ENCODE data around the gene HAUS1. TPM values are rescaled to one million over a fixed set of nuclear protein-coding genes. Genes with fewer than 3 reads are reported as not detected.
"Not testable (repeated sequence)": the region's sequence is repeated elsewhere in the genome, so short reads cannot be mapped to it uniquely, and the experiment has no call there.

The HAUS1 gene
- polyA plus RNA-seq, 2 donors = 16.5 to 18.8 TPM

DNA sequence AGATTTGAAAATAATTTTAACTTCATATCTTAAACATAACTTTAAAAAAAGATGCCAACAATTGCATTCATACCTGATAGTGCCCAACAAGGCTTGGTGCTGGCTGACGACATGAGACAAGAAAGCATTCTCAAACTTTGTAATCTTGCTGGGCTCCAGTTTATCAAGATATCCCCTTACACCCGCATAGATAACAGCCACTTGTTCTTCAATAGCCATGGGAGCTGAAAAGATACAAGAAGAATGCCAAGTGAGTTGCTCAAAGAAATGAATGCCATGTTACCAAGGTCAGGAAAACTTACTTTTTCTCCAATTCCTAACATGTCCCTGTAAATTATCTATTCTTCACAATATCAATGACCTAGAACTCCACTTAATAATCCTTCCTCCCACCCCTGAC is 19.8 kb upstream of the HAUS1 start:
- Histone ChIP-seq H3K4me1 (ENCODE audit: control insufficient read depth in 2 of 2, insufficient read depth in 2 of 2, low read length in 1 of 2) (peaks cover 0 to 3% of the 10 kb centered on the region in 2 donors), H3K9me3 (ENCODE audit: control insufficient read depth in 2 of 2, insufficient read depth in 1 of 2, low read depth in 1 of 2, low read length in 1 of 2) (no peaks in the 10 kb centered on the region), H3K27me3 (ENCODE audit: control insufficient read depth in 1 of 2, insufficient read depth in 2 of 2, low read length in 2 of 2) (no peaks in the 10 kb centered on the region), H3K36me3 (ENCODE audit: control insufficient read depth in 2 of 2, insufficient read depth in 2 of 2, low read length in 1 of 2) (peaks cover 26 to 32% of the 10 kb centered on the region in 2 donors), H3K27ac (ENCODE audit: low read depth in 2 of 2, low read length in 1 of 2) (no peak overlapping the region), H3K4me3 (ENCODE audit: low read depth in 1 of 2, low read length in 2 of 2) (no peak overlapping the region)
- 73 to 88% methylated on average over 2 of the region's 2 CpGs for WGBS, 2 donors

DNA sequence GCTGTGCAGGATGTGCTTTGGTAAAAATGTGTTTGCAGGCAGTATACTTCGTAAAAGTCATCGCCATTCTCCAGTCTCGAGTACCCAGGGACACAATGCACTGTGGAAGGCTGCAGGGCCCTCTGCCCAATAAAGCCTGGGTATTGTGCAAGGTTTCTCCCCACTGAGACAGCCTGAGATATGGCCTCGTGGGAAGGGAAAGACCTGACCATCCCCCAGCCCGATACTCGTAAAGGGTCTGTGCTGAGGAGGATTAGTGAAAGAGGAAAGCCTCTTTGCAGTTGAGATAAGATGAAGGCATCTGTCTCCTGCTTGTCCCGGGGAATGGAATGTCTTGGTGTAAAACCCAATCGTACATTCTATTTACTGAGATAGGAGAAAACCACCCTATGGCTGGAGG is 15.7 kb upstream of the HAUS1 start:
- not testable (repeated sequence) for H3K27ac ChIP-seq (ENCODE audit: low read depth in 2 of 2, low read length in 1 of 2); H3K27me3 ChIP-seq (ENCODE audit: control insufficient read depth in 1 of 2, insufficient read depth in 2 of 2, low read length in 2 of 2); H3K9me3 ChIP-seq (ENCODE audit: control insufficient read depth in 2 of 2, insufficient read depth in 1 of 2, low read depth in 1 of 2, low read length in 1 of 2); H3K4me3 ChIP-seq (ENCODE audit: low read depth in 1 of 2, low read length in 2 of 2); H3K4me1 ChIP-seq (ENCODE audit: control insufficient read depth in 2 of 2, insufficient read depth in 2 of 2, low read length in 1 of 2)
- peaks cover 30 to 33% of the 10 kb centered on the region in 2 donors for H3K36me3 ChIP-seq (ENCODE audit: control insufficient read depth in 2 of 2, insufficient read depth in 2 of 2, low read length in 1 of 2)
- WGBS, 2 donors = 54 to 66% methylated on average over 8 of the region's 8 CpGs

DNA sequence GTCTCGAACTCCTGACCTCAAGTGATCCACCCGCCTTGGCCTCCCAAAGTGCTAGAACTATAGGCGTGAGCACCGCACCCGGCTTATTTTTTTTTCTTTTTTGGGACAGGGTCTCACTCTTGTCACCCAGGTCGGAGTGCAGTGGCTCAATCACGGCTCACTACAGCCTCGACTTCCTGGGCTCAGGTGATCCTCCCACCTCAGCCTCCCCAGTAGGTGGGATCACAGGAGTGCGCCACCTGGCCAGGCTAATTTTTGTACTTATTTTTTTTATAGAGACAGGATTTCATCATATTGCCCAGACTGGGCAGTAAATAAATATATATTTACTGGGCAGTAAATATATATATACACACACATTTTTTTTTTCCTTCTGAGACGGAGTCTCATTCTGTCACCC is 8.7 kb upstream of the HAUS1 start:
- peaks cover 0 to 2% of the 10 kb centered on the region in 2 donors for H3K36me3 ChIP-seq (ENCODE audit: control insufficient read depth in 2 of 2, insufficient read depth in 2 of 2, low read length in 1 of 2)
- H3K27ac ChIP-seq (ENCODE audit: low read depth in 2 of 2, low read length in 1 of 2) = no peak overlapping the region
- H3K4me3 ChIP-seq (ENCODE audit: low read depth in 1 of 2, low read length in 2 of 2) = no peak overlapping the region
- WGBS, 2 donors = 94 to 97% methylated on average over 10 of the region's 10 CpGs
- no peaks in the 10 kb centered on the region for H3K27me3 ChIP-seq (ENCODE audit: control insufficient read depth in 1 of 2, insufficient read depth in 2 of 2, low read length in 2 of 2)
- H3K4me1 ChIP-seq (ENCODE audit: control insufficient read depth in 2 of 2, insufficient read depth in 2 of 2, low read length in 1 of 2) = peaks cover 0 to 2% of the 10 kb centered on the region in 2 donors
- H3K9me3 ChIP-seq (ENCODE audit: control insufficient read depth in 2 of 2, insufficient read depth in 1 of 2, low read depth in 1 of 2, low read length in 1 of 2) = no peaks in the 10 kb centered on the region

DNA sequence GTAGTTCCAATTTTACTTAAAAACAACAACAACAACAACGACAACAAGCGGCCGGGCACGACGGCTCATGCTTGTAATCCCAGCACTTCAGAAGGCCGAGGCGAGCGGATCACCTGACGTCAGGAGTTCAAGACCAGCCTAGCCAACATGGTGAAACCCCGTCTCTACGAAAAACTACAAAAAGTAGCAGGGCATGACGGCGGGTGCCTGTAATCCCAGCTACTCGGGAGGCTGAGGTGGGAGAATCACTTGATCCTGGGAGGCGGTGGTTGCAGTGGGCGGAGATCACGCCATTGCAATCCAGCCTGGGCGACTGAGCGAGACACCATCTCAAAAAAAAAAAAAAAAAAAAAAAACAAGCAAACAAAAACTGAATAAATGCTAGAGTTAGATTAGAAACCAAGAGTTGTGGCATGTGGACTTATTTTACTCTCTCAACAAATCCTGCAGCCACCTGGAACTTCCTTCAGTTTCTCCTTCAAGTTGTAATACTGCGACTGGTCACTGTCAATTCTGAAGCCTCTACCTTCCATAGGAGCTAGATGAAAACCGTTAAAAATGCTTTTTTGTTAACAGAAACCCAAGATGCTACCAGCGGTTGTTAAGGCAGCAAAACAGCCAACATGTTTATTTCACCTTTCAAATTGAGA is 7.4 kb upstream of the HAUS1 start:
- peaks cover 0 to 2% of the 10 kb centered on the region in 2 donors for H3K4me1 ChIP-seq (ENCODE audit: control insufficient read depth in 2 of 2, insufficient read depth in 2 of 2, low read length in 1 of 2)
- peak overlapping the region; percentile 30 to 52 for H3K27ac ChIP-seq (ENCODE audit: low read depth in 2 of 2, low read length in 1 of 2)
- no peaks in the 10 kb centered on the region for H3K9me3 ChIP-seq (ENCODE audit: control insufficient read depth in 2 of 2, insufficient read depth in 1 of 2, low read depth in 1 of 2, low read length in 1 of 2)
- peaks cover 0 to 1% of the 10 kb centered on the region in 2 donors for H3K36me3 ChIP-seq (ENCODE audit: control insufficient read depth in 2 of 2, insufficient read depth in 2 of 2, low read length in 1 of 2)
- WGBS, 2 donors = 28% methylated on average over 22 of the region's 22 CpGs
- H3K4me3 ChIP-seq (ENCODE audit: low read depth in 1 of 2, low read length in 2 of 2) = peak overlapping the region; percentile 29 to 98
- H3K27me3 ChIP-seq (ENCODE audit: control insufficient read depth in 1 of 2, insufficient read depth in 2 of 2, low read length in 2 of 2) = no peaks in the 10 kb centered on the region

DNA sequence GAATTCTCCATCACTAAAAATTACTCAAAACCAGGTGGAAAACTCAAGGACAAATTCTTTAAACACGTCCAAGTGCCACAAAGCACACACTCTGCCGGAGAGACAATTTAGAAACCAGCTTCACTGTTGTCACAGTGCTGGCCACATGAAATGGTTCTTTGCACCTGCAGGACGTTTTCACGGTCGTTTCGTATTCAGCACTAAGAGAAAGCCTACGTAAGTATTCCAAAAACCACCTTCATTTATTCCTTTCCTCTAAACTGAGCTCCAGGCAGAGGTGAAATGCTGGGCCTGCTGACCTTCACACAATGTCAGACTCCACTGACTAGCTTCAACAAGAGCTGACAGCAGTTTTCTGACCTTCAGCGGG is 6.8 kb upstream of the HAUS1 start:
- H3K4me1 ChIP-seq (ENCODE audit: control insufficient read depth in 2 of 2, insufficient read depth in 2 of 2, low read length in 1 of 2) = peaks cover 0 to 2% of the 10 kb centered on the region in 2 donors
- peak overlapping the region; percentile 98 for H3K4me3 ChIP-seq (ENCODE audit: low read depth in 1 of 2, low read length in 2 of 2)
- peak overlapping the region; percentile 86 to 95 for H3K27ac ChIP-seq (ENCODE audit: low read depth in 2 of 2, low read length in 1 of 2)
- no peaks in the 10 kb centered on the region for H3K36me3 ChIP-seq (ENCODE audit: control insufficient read depth in 2 of 2, insufficient read depth in 2 of 2, low read length in 1 of 2)
- WGBS, 2 donors = 1% methylated on average over 8 of the region's 8 CpGs
- H3K9me3 ChIP-seq (ENCODE audit: control insufficient read depth in 2 of 2, insufficient read depth in 1 of 2, low read depth in 1 of 2, low read length in 1 of 2) = no peaks in the 10 kb centered on the region
- H3K27me3 ChIP-seq (ENCODE audit: control insufficient read depth in 1 of 2, insufficient read depth in 2 of 2, low read length in 2 of 2) = no peaks in the 10 kb centered on the region

DNA sequence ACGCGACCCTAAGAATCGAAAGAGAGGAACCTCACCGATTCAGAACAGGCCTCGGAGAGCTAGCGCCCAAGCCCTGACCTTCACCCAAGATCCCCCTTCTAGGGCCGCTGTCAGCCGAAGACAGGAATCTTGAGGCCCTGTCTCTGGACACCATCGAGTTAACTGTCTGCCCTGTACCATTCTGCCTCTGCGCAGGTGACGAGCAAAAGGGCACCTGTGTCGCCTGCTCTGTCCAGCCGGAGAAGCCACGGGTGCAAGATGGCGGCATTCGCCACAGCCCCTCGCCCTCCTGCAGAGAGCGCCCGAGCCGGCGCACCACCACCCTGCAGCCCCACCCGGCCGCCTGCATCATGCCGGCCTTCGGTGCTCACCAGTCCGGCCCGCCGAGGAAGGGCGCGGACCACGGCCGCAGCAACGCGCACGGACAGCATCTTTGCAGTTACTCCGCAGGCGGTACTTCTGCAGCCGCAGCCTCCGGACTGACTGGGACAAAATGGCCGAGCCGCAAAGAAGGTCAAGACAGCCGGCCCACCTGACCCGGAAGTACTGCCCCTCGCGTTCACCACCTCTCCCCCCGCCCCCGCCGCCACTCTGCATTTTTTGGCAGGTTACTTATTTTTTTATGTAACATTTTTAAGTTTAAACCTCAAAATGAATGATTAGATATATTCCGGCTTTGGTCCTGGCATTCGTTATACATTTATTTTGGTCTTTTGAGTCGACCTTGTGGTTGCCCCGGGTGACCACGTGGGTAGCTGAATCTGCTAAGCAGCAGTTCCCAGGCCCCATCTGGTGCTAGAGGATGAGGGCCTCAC is 6.2 kb upstream of the HAUS1 start, which contains the start of gene ATP5F1A:
Gene ATP5F1A (minus strand): TSS at position 496 of the 815 bp plus-strand sequence. CDS start 65 bp downstream, at position 431.
- no peaks in the 10 kb centered on the region for H3K36me3 ChIP-seq (ENCODE audit: control insufficient read depth in 2 of 2, insufficient read depth in 2 of 2, low read length in 1 of 2)
- peaks cover 0 to 2% of the 10 kb centered on the region in 2 donors for H3K4me1 ChIP-seq (ENCODE audit: control insufficient read depth in 2 of 2, insufficient read depth in 2 of 2, low read length in 1 of 2)
- H3K4me3 ChIP-seq (ENCODE audit: low read depth in 1 of 2, low read length in 2 of 2) = peak within 1 kb of the TSS; percentile 98
- 0 to 1% methylated on average over 53 of the region's 53 CpGs for WGBS, 2 donors
- peak within 1 kb of the TSS; percentile 86 to 95 for H3K27ac ChIP-seq (ENCODE audit: low read depth in 2 of 2, low read length in 1 of 2)
- no peaks in the 10 kb centered on the region for H3K9me3 ChIP-seq (ENCODE audit: control insufficient read depth in 2 of 2, insufficient read depth in 1 of 2, low read depth in 1 of 2, low read length in 1 of 2)
- no peaks in the 10 kb centered on the region for H3K27me3 ChIP-seq (ENCODE audit: control insufficient read depth in 1 of 2, insufficient read depth in 2 of 2, low read length in 2 of 2)

DNA sequence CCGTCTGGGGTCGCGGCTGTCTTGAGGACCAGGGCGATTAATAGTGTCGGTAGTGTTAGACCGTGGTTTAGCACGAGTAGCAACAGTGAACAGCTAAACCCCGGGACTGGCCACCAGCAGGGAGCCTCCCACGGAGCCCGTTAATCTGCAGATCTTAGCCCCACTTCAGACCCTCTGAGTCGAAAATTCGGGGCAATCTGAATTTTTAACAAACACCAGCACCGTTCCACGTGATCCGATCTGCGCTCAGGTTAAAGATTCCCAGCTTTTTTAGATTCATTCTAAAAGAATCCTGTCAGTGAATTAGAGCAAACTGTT is 5.6 kb upstream of the HAUS1 start:
- Histone ChIP-seq H3K27ac (ENCODE audit: low read depth in 2 of 2, low read length in 1 of 2) (peak overlapping the region; percentile 75 to 86), H3K4me3 (ENCODE audit: low read depth in 1 of 2, low read length in 2 of 2) (peak overlapping the region; percentile 98), H3K4me1 (ENCODE audit: control insufficient read depth in 2 of 2, insufficient read depth in 2 of 2, low read length in 1 of 2) (peaks cover 0 to 2% of the 10 kb centered on the region in 2 donors), H3K9me3 (ENCODE audit: control insufficient read depth in 2 of 2, insufficient read depth in 1 of 2, low read depth in 1 of 2, low read length in 1 of 2) (no peaks in the 10 kb centered on the region), H3K27me3 (ENCODE audit: control insufficient read depth in 1 of 2, insufficient read depth in 2 of 2, low read length in 2 of 2) (no peaks in the 10 kb centered on the region), H3K36me3 (ENCODE audit: control insufficient read depth in 2 of 2, insufficient read depth in 2 of 2, low read length in 1 of 2) (no peaks in the 10 kb centered on the region)
- 23% methylated on average over 16 of the region's 16 CpGs for WGBS, 2 donors

DNA sequence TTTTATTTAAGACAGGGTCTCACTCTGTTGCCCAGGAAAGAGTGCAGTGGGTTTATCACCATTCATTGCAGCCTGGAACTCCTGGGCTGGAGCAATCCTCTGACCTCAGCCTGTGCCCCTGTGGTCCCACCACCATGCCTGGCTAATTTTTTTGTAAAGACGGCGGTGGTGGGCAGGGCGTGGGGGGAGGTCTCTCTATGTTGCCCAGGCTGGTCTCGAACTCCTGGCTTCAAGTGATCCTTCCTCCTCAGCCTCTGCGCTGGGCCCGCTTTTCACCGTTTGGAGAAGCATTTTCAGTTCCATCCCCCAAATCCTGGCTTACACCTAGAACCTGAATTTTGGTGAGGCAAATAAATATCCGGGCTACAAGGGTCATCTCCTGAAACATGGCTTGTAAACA is 4.7 kb upstream of the HAUS1 start:
- H3K4me3 ChIP-seq (ENCODE audit: low read depth in 1 of 2, low read length in 2 of 2) = no peak overlapping the region
- H3K36me3 ChIP-seq (ENCODE audit: control insufficient read depth in 2 of 2, insufficient read depth in 2 of 2, low read length in 1 of 2) = no peaks in the 10 kb centered on the region
- H3K27me3 ChIP-seq (ENCODE audit: control insufficient read depth in 1 of 2, insufficient read depth in 2 of 2, low read length in 2 of 2) = no peaks in the 10 kb centered on the region
- H3K9me3 ChIP-seq (ENCODE audit: control insufficient read depth in 2 of 2, insufficient read depth in 1 of 2, low read depth in 1 of 2, low read length in 1 of 2) = no peaks in the 10 kb centered on the region
- peaks cover 0 to 2% of the 10 kb centered on the region in 2 donors for H3K4me1 ChIP-seq (ENCODE audit: control insufficient read depth in 2 of 2, insufficient read depth in 2 of 2, low read length in 1 of 2)
- H3K27ac ChIP-seq (ENCODE audit: low read depth in 2 of 2, low read length in 1 of 2) = no peak overlapping the region
- 98% methylated on average over 8 of the region's 8 CpGs for WGBS, 2 donors

DNA sequence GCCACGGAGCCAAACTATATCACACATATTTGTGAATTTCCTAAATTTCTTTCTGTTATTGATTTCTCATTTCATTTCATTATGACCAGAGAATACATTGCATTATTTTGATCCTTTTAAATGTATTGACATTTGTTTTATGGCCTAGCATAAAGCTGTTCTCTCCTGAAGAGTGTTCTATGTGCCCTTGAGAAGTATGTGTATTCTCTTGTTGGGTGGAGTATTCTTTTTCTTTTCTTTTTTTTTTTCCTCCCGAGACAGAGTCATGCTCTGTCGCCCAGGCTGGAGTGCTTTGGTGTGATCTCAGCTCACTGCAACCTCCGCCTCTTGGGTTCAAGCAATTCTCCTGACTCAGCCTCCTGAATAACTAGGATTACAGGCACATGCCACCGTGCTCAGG is 5.2 kb downstream of the HAUS1 start:
- WGBS, 2 donors = 83 to 89% methylated on average over 5 of the region's 5 CpGs
- H3K4me3 ChIP-seq (ENCODE audit: low read depth in 1 of 2, low read length in 2 of 2) = no peak overlapping the region
- H3K9me3 ChIP-seq (ENCODE audit: control insufficient read depth in 2 of 2, insufficient read depth in 1 of 2, low read depth in 1 of 2, low read length in 1 of 2) = no peaks in the 10 kb centered on the region
- H3K36me3 ChIP-seq (ENCODE audit: control insufficient read depth in 2 of 2, insufficient read depth in 2 of 2, low read length in 1 of 2) = peaks cover 0 to 2% of the 10 kb centered on the region in 2 donors
- no peaks in the 10 kb centered on the region for H3K27me3 ChIP-seq (ENCODE audit: control insufficient read depth in 1 of 2, insufficient read depth in 2 of 2, low read length in 2 of 2)
- no peak overlapping the region for H3K27ac ChIP-seq (ENCODE audit: low read depth in 2 of 2, low read length in 1 of 2)
- H3K4me1 ChIP-seq (ENCODE audit: control insufficient read depth in 2 of 2, insufficient read depth in 2 of 2, low read length in 1 of 2) = no peaks in the 10 kb centered on the region

Data from esophagus (tissue), 2 donors.